A673 (cell line): ENCODE results near the gene CTNNA1. TPM values are rescaled to one million over a fixed set of nuclear protein-coding genes. Genes with fewer than 3 reads are reported as not detected.

Experiments
- BruUV-seq: library from RNA; stranded (reverse); fragments of 400-500 nt; replicated peaks from 2 replicates; lab custom pipeline; 2021; lab: Mats Ljungman, UMichigan
- CTCF ChIA-PET: fragments of 300-600 bp; sonication (Branson Sonifier 250); formaldehyde crosslinking; loops from one replicate; lab custom pipeline; 2022; ENCODE audit warnings: antibody characterized with exemption; lab: Charles Lee
- POLR2A ChIA-PET: fragments of 300-600 bp; sonication (Branson Sonifier 250); formaldehyde crosslinking; loops from one replicate; lab custom pipeline; 2022; ENCODE audit warnings: antibody characterized with exemption; ENCODE audit not compliant: low non-redundant PET; lab: Charles Lee
- DNase-seq: peaks from one replicate; pipeline ENCODE4 v3.0.0-alpha.2; 2015; ENCODE audit warnings: low spot score
- H3K27ac ChIP-seq: fragments of 200-600 bp; sonication (generic); 2 replicates; pipeline ENCODE4 v1.5.1; 2016; ENCODE audit warnings: mixed run types, low read depth, mild to moderate bottlenecking, mixed read lengths, antibody characterized with exemption, low read length; ENCODE audit not compliant: poor library complexity, severe bottlenecking
- H3K27me3 ChIP-seq: fragments of 200-600 bp; sonication (generic); replicated peaks from 2 replicates; pipeline ENCODE4 v1.6.1; 2017; ENCODE audit warnings: mixed run types, low read depth, mild to moderate bottlenecking, mixed read lengths, antibody characterized with exemption, low read length; ENCODE audit not compliant: insufficient read depth, poor library complexity
- H3K36me3 ChIP-seq: fragments of 200-600 bp; sonication (generic); 2 replicates; pipeline ENCODE4 v1.6.1; 2016; ENCODE audit warnings: mixed run types, mild to moderate bottlenecking, mixed read lengths, antibody characterized with exemption, low read length; ENCODE audit not compliant: insufficient read depth, poor library complexity, severe bottlenecking
- H3K4me1 ChIP-seq: fragments of 200-600 bp; sonication (generic); 2 replicates; pipeline ENCODE4 v1.6.1; 2017; ENCODE audit warnings: mixed run types, mild to moderate bottlenecking, mixed read lengths, antibody characterized with exemption, low read length; ENCODE audit not compliant: insufficient read depth, poor library complexity, severe bottlenecking
- H3K4me3 ChIP-seq: fragments of 200-600 bp; sonication (generic); 2 replicates; pipeline ENCODE4 v1.5.1; 2016; ENCODE audit warnings: low read depth, mixed run types, mild to moderate bottlenecking, mixed read lengths, low read length; ENCODE audit not compliant: poor library complexity, severe bottlenecking
- H3K9me3 ChIP-seq: fragments of 200-600 bp; sonication (generic); 2 replicates; pipeline ENCODE4 v1.6.1; 2016; ENCODE audit warnings: mixed run types, low read depth, mild to moderate bottlenecking, mixed read lengths, antibody characterized with exemption, low read length; ENCODE audit not compliant: poor library complexity, severe bottlenecking
- EZH2 ChIP-seq: fragments of 200-600 bp; sonication (generic); IDR thresholded peaks from 2 replicates; pipeline ENCODE4 v1.6.1; 2017; ENCODE audit warnings: borderline replicate concordance, low read depth, mild to moderate bottlenecking, mixed read lengths, antibody characterized with exemption, low read length; ENCODE audit not compliant: poor library complexity, severe bottlenecking
- intact Hi-C: fragments of 100-400 bp; cut with micrococcal nuclease; formaldehyde crosslinking; loops from one replicate; pipeline ENCODE4 v1.10.0; 2022; ENCODE audit not compliant: unreplicated experiment
- total RNA-seq: library from RNA; stranded (reverse); gene quantifications from 2 replicates; pipeline ENCODE4 v1.2.3, GENCODE V29; 2021
- TF ChIP-seq, protein P1 (sequence below): fragments of 300-800, 200-600 bp; sonication (generic); conservative IDR thresholded peaks from 2 replicates; pipeline ENCODE4 v1.5.1; 2017; ENCODE audit warnings: low read depth, mild to moderate bottlenecking, antibody characterized with exemption, low read length, moderate library complexity, mixed read lengths

CTNNA1 gene
- total RNA-seq, 1 experiment from 2014 or later: 249 TPM

DNA sequence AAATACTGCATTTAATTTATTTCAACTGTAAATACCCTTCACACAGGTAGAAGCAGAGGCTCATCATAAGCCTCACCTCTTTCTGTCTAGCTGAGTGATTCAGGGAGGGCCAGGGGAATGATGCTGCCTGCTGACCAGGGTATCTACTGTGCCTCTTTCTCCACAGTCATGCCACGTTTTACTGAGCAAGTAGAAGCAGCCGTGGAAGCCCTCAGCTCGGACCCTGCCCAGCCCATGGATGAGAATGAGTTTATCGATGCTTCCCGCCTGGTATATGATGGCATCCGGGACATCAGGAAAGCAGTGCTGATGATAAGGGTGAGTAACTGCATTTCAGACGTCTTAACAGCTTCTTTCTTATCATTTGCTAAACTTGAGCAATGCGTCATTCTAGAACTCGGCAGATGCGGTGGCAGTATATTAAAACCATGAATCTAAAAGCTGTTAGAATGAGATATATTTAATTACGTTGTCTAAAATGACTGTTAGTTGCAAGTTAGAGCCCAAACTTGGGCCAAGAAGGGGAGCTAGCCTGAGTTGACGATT is 171.9 kb downstream of the CTNNA1 start:
- intact Hi-C loops: no loop called here
- Histone ChIP-seq H3K9me3 (no peaks in the 10 kb centered on the region), H3K27me3 (no peaks in the 10 kb centered on the region), H3K36me3 (peaks cover 28% of the 10 kb centered on the region), H3K27ac (no peak overlapping the region), H3K4me3 (no peak overlapping the region), H3K4me1 (no peaks in the 10 kb centered on the region)
- ChIA-PET POLR2A (no interaction called here), CTCF (no interaction called here)
- BruUV-seq: no TSS peak
- TF ChIP-seq, protein P1, sequence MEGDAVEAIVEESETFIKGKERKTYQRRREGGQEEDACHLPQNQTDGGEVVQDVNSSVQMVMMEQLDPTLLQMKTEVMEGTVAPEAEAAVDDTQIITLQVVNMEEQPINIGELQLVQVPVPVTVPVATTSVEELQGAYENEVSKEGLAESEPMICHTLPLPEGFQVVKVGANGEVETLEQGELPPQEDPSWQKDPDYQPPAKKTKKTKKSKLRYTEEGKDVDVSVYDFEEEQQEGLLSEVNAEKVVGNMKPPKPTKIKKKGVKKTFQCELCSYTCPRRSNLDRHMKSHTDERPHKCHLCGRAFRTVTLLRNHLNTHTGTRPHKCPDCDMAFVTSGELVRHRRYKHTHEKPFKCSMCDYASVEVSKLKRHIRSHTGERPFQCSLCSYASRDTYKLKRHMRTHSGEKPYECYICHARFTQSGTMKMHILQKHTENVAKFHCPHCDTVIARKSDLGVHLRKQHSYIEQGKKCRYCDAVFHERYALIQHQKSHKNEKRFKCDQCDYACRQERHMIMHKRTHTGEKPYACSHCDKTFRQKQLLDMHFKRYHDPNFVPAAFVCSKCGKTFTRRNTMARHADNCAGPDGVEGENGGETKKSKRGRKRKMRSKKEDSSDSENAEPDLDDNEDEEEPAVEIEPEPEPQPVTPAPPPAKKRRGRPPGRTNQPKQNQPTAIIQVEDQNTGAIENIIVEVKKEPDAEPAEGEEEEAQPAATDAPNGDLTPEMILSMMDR: no peak
- no peak for TF ChIP-seq EZH2
- no peak for DNase-seq

GRCh38 chr5:138926257-138926656 is 173.0 kb downstream of the CTNNA1 start:
- ChIA-PET POLR2A (no interaction called here), CTCF (no interaction called here)
- no peak for DNase-seq
- no peaks in the 10 kb centered on the region for H3K9me3 ChIP-seq
- no peaks in the 10 kb centered on the region for H3K27me3 ChIP-seq
- H3K36me3 ChIP-seq: peaks cover 39% of the 10 kb centered on the region
- no peaks in the 10 kb centered on the region for H3K4me1 ChIP-seq
- H3K4me3 ChIP-seq: no peak overlapping the region
- no peak overlapping the region for H3K27ac ChIP-seq
- TF ChIP-seq EZH2: no peak
- TF ChIP-seq, protein P1: no peak
- intact Hi-C loops: no loop called here
- BruUV-seq: no TSS peak

GRCh38 chr5:138926688-138927448 is 173.6 kb downstream of the CTNNA1 start:
- Histone ChIP-seq H3K36me3 (peaks cover 45% of the 10 kb centered on the region), H3K9me3 (no peaks in the 10 kb centered on the region), H3K4me1 (no peaks in the 10 kb centered on the region), H3K27me3 (no peaks in the 10 kb centered on the region), H3K27ac (no peak overlapping the region), H3K4me3 (no peak overlapping the region)
- TF ChIP-seq, protein P1: no peak
- POLR2A ChIA-PET: no interaction called here
- no peak for DNase-seq
- no TSS peak for BruUV-seq
- intact Hi-C loops: no loop called here
- CTCF ChIA-PET: no interaction called here
